Small intestine (tissue), 7 donors: ENCODE results near the gene OR2B6. TPM values are rescaled to one million over a fixed set of nuclear protein-coding genes. Genes with fewer than 3 reads are reported as not detected.

Source experiments
- DNase-seq, 2 donors: peaks; one replicate each; pipeline versions ENCODE4 v3.0.0 to v3.0.0-alpha.2; 2013
- FAIRE-seq: peaks from 2 replicates; lab custom pipeline; 2012; peaks lifted over from hg19 to GRCh38; lab: Jason Lieb, UNC
- H3K27ac ChIP-seq, 3 donors: one replicate each; pipeline ENCODE4 v1.5.1; 2013; ENCODE audit warnings: low read length in 2 of 3, mild to moderate bottlenecking in 2 of 3, control low read depth in 1 of 3, inconsistent platforms in 1 of 3, low read depth in 1 of 3, moderate library complexity in 1 of 3
- H3K27me3 ChIP-seq, 3 donors: one replicate each; pipeline ENCODE4 v1.6.1; 2013; ENCODE audit warnings: low read length in 3 of 3, inconsistent platforms in 1 of 3; ENCODE audit not compliant: control insufficient read depth in 3 of 3, insufficient read depth in 3 of 3
- H3K36me3 ChIP-seq, 3 donors: one replicate each; pipeline ENCODE4 v1.6.1; 2013; ENCODE audit warnings: low read length in 3 of 3, inconsistent platforms in 1 of 3, low read depth in 1 of 3, mild to moderate bottlenecking in 1 of 3, moderate library complexity in 1 of 3; ENCODE audit not compliant: control insufficient read depth in 3 of 3, insufficient read depth in 2 of 3
- H3K4me1 ChIP-seq, 3 donors: one replicate each; pipeline ENCODE4 v1.6.1; 2013; ENCODE audit warnings: low read length in 2 of 3, inconsistent platforms in 1 of 3, low read depth in 1 of 3, mild to moderate bottlenecking in 1 of 3, moderate library complexity in 1 of 3; ENCODE audit not compliant: control insufficient read depth in 3 of 3, insufficient read depth in 2 of 3
- H3K4me3 ChIP-seq, 3 donors: one replicate each; pipeline ENCODE4 v1.5.1; 2013; ENCODE audit warnings: low read length in 3 of 3, control low read depth in 1 of 3, inconsistent platforms in 1 of 3, low read depth in 1 of 3, mild to moderate bottlenecking in 1 of 3, moderate library complexity in 1 of 3
- H3K9me3 ChIP-seq, 2 donors: one replicate each; pipeline ENCODE4 v1.6.1; 2013; ENCODE audit warnings: low read depth in 1 of 2, low read length in 1 of 2; ENCODE audit not compliant: control insufficient read depth in 2 of 2, insufficient read depth in 1 of 2
- WGBS, 3 donors: extraction: QIAGEN DNeasy Blood & Tissue Kit; methylation state at CpG; one replicate each; pipeline ENCODE4 v1.1.7; 2013; 5-methylcytosine and 5-hydroxymethylcytosine counted together
- polyA plus RNA-seq, 4 donors: library from polyadenylated mRNA; stranded (reverse) in 3 of 4; unstranded in 1 of 4; fragments of 200-250 nt in 3 of 4; fragments of 120-200 nt in 1 of 4; gene quantifications; one replicate each; pipeline versions ENCODE4 v1.2.1 to v1.2.3, GENCODE V29; 2013
- donor health status: healthy with polysubstance abuse.
- donor health status: control.
- donor health status: control.
- donor health status: Bipolar disorder and iron deficiency.
- donor health status: healthy.

The OR2B6 gene
- polyA plus RNA-seq, 4 donors, result 0.12 TPM; not detected in 3

GRCh38 chr6:28001751-28002150 lies 44.7 kb downstream of the OR2B6 start:
- DNase-seq (no peak), FAIRE-seq (no peak)
- H3K4me1 ChIP-seq, result no peaks in the 10 kb centered on the region
- WGBS, 3 donors, result 71 to 85% (median 76%) methylated on average over 5 of the region's 5 CpGs
- peaks cover 0 to 6% (median 2%) of the 10 kb centered on the region in 3 donors for H3K27me3 ChIP-seq
- no peaks in the 10 kb centered on the region for H3K36me3 ChIP-seq
- no peak overlapping the region for H3K4me3 ChIP-seq
- no peak overlapping the region for H3K27ac ChIP-seq
- H3K9me3 ChIP-seq, result no peaks in the 10 kb centered on the region

- FAIRE-seq, result no peak
- Histone ChIP-seq H3K36me3 (no peaks in the 10 kb centered on the region), H3K4me1 (no peaks in the 10 kb centered on the region), H3K9me3 (no peaks in the 10 kb centered on the region), H3K4me3 (no peak overlapping the region), H3K27ac (no peak overlapping the region), H3K27me3 (peaks cover 0 to 6% (median 2%) of the 10 kb centered on the region in 3 donors)
- 91 to 92% (median 92%) methylated on average over 5 of the region's 5 CpGs for WGBS, 3 donors
- DNase-seq, result no peak
Observed at GRCh38 chr6:28002161-28002560, 45.1 kb downstream of the OR2B6 start.

- no peak for DNase-seq
- FAIRE-seq, result no peak
- 69 to 81% (median 75%) methylated on average over 5 of the region's 5 CpGs for WGBS, 3 donors
- Histone ChIP-seq H3K36me3 (no peaks in the 10 kb centered on the region), H3K27ac (no peak overlapping the region), H3K27me3 (peaks cover 0 to 6% (median 2%) of the 10 kb centered on the region in 3 donors), H3K4me3 (no peak overlapping the region), H3K9me3 (no peaks in the 10 kb centered on the region), H3K4me1 (no peaks in the 10 kb centered on the region)
Observed at GRCh38 chr6:28003059-28003458, 46.0 kb downstream of the OR2B6 start.

GRCh38 chr6:28003661-28004060 lies 46.6 kb downstream of the OR2B6 start:
- Histone ChIP-seq H3K4me1 (no peaks in the 10 kb centered on the region), H3K27ac (no peak overlapping the region), H3K9me3 (no peaks in the 10 kb centered on the region), H3K4me3 (no peak overlapping the region), H3K36me3 (no peaks in the 10 kb centered on the region), H3K27me3 (peaks cover 0 to 6% (median 2%) of the 10 kb centered on the region in 3 donors)
- WGBS, 3 donors, result 54 to 65% (median 59%) methylated on average over 3 of the region's 3 CpGs
- FAIRE-seq (no peak), DNase-seq (no peak)

- WGBS, 3 donors, result 28 to 53% (median 39%) methylated on average over 5 of the region's 5 CpGs
- peak in 1 of 2 donors; percentile 25 for DNase-seq
- H3K27me3 ChIP-seq, result peaks cover 0 to 6% (median 2%) of the 10 kb centered on the region in 3 donors
Observed at GRCh38 chr6:28004350-28005151, 47.5 kb downstream of the OR2B6 start.

GRCh38 chr6:28005152-28005890 lies 48.3 kb downstream of the OR2B6 start:
- no peak overlapping the region for H3K27ac ChIP-seq
- H3K4me3 ChIP-seq, result no peak overlapping the region
- no peaks in the 10 kb centered on the region for H3K4me1 ChIP-seq
- no peaks in the 10 kb centered on the region for H3K36me3 ChIP-seq
- no peak for FAIRE-seq
- 56 to 63% (median 56%) methylated on average over 5 of the region's 5 CpGs for WGBS, 3 donors
- H3K9me3 ChIP-seq, result no peaks in the 10 kb centered on the region
- peaks cover 0 to 6% (median 2%) of the 10 kb centered on the region in 3 donors for H3K27me3 ChIP-seq
- DNase-seq, result no peak

More at GRCh38 chr6:28004350-28005151, 47.5 kb downstream of the OR2B6 start:
- H3K36me3 ChIP-seq, result no peaks in the 10 kb centered on the region
- FAIRE-seq, result no peak
- no peaks in the 10 kb centered on the region for H3K4me1 ChIP-seq
- no peaks in the 10 kb centered on the region for H3K9me3 ChIP-seq
- no peak overlapping the region for H3K27ac ChIP-seq
- H3K4me3 ChIP-seq, result no peak overlapping the region

- no peaks in the 10 kb centered on the region for H3K4me1 ChIP-seq
- FAIRE-seq (no peak), DNase-seq (no peak)
- H3K4me3 ChIP-seq, result no peak overlapping the region
- 34 to 42% (median 38%) methylated on average over 3 of the region's 3 CpGs for WGBS, 3 donors
- peaks cover 0 to 6% (median under 1%) of the 10 kb centered on the region in 3 donors for H3K27me3 ChIP-seq
- no peaks in the 10 kb centered on the region for H3K36me3 ChIP-seq
- H3K27ac ChIP-seq, result no peak overlapping the region
- H3K9me3 ChIP-seq, result no peaks in the 10 kb centered on the region
Observed at GRCh38 chr6:28005975-28006374, 48.9 kb downstream of the OR2B6 start.
